ENCODE data around the gene CARMIL3.
"Not testable (repeated sequence)": the region's sequence is repeated elsewhere in the genome, so short reads cannot be mapped to it uniquely, and the experiment has no call there.

CARMIL3 gene

GRCh38 chr14:24037658-24038037 lies 14.2 kb upstream of the CARMIL3 start:
- DNase-seq, result peak; percentile 77

GRCh38 chr14:24038686-24039085 lies 13.1 kb upstream of the CARMIL3 start:
- no peak for DNase-seq

GRCh38 chr14:24040692-24041091 lies 11.1 kb upstream of the CARMIL3 start:
- DNase-seq, result no peak

- peak; percentile 42 for DNase-seq
Observed at GRCh38 chr14:24042746-24043145, 9.1 kb upstream of the CARMIL3 start.

- not testable (repeated sequence) for DNase-seq
Observed at GRCh38 chr14:24049002-24049401, 2.8 kb upstream of the CARMIL3 start.

- DNase-seq, result not testable (repeated sequence)
Observed at GRCh38 chr14:24050753-24051152, 1.1 kb upstream of the CARMIL3 start.

GRCh38 chr14:24051176-24051788 lies 527 bp upstream of the CARMIL3 start:
- DNase-seq, result peak; percentile 73

GRCh38 chr14:24052656-24053547 lies 1.1 kb downstream of the CARMIL3 start:
- DNase-seq, result no peak

GRCh38 chr14:24053548-24054323 lies 1.9 kb downstream of the CARMIL3 start:
- DNase-seq, result no peak

- no peak for DNase-seq
Observed at GRCh38 chr14:24054324-24054641, 2.5 kb downstream of the CARMIL3 start.

GRCh38 chr14:24054646-24055045 lies 2.8 kb downstream of the CARMIL3 start:
- no peak for DNase-seq

- no peak for DNase-seq
Observed at GRCh38 chr14:24055971-24056799, 4.4 kb downstream of the CARMIL3 start.

GRCh38 chr14:24056800-24057184 lies 5.0 kb downstream of the CARMIL3 start:
- DNase-seq, result no peak

- DNase-seq, result no peak
Observed at GRCh38 chr14:24057271-24057670, 5.5 kb downstream of the CARMIL3 start.

GRCh38 chr14:24057867-24058259 lies 6.1 kb downstream of the CARMIL3 start:
- DNase-seq, result no peak

- DNase-seq, result peak; percentile 80
Observed at GRCh38 chr14:24058260-24058950, 6.6 kb downstream of the CARMIL3 start.

- no peak for DNase-seq
Observed at GRCh38 chr14:24058951-24059475, 7.2 kb downstream of the CARMIL3 start.

GRCh38 chr14:24059841-24060388 lies 8.1 kb downstream of the CARMIL3 start:
- no peak for DNase-seq

GRCh38 chr14:24060443-24060842 lies 8.6 kb downstream of the CARMIL3 start:
- no peak for DNase-seq

- no peak for DNase-seq
Observed at GRCh38 chr14:24060984-24061913, 9.4 kb downstream of the CARMIL3 start.
